Trophoblast cell (in vitro differentiated cells and primary cell): ENCODE results near the gene ABL2.
"Not testable (repeated sequence)": the region's sequence is repeated elsewhere in the genome, so short reads cannot be mapped to it uniquely, and the experiment has no call there.

Source experiments
- DNase-seq, 2 donors: peaks; one replicate each; pipeline ENCODE4 v3.0.0-alpha.2; 2016
- H2AFZ ChIP-seq: 2 replicates; pipeline ENCODE4 v1.6.1; 2013; ENCODE audit warnings: low read length, moderate library complexity, mild to moderate bottlenecking; ENCODE audit not compliant: insufficient read depth, poor library complexity
- H2AK5ac ChIP-seq: 2 replicates; pipeline ENCODE4 v1.6.1; 2013; ENCODE audit warnings: mild to moderate bottlenecking, low read length
- H2BK120ac ChIP-seq: 2 replicates; pipeline ENCODE4 v1.6.1; 2013; ENCODE audit warnings: low read length, mild to moderate bottlenecking, moderate library complexity; ENCODE audit not compliant: insufficient read depth, poor library complexity
- H2BK12ac ChIP-seq: 2 replicates; pipeline ENCODE4 v1.6.1; 2013; ENCODE audit warnings: mild to moderate bottlenecking, low read length, moderate library complexity
- H2BK5ac ChIP-seq: 2 replicates; pipeline ENCODE4 v1.6.1; 2013; ENCODE audit warnings: low read length, low read depth, moderate library complexity, mild to moderate bottlenecking; ENCODE audit not compliant: poor library complexity
- H3K14ac ChIP-seq: 2 replicates; pipeline ENCODE4 v1.6.1; 2013; ENCODE audit warnings: mild to moderate bottlenecking, low read length
- H3K18ac ChIP-seq: 2 replicates; pipeline ENCODE4 v1.6.1; 2013; ENCODE audit warnings: mild to moderate bottlenecking, low read length
- H3K23ac ChIP-seq: 2 replicates; pipeline ENCODE4 v1.6.1; 2013; ENCODE audit warnings: low read length
- H3K27ac ChIP-seq: 2 replicates; pipeline ENCODE4 v1.5.1; 2013; ENCODE audit warnings: low read depth, mild to moderate bottlenecking, inconsistent platforms, low read length, moderate library complexity
- H3K27me3 ChIP-seq: 2 replicates; pipeline ENCODE4 v1.6.1; 2013; ENCODE audit warnings: inconsistent platforms, mild to moderate bottlenecking, low read length, moderate library complexity; ENCODE audit not compliant: insufficient read depth
- H3K36me3 ChIP-seq, 2 experiments: 1 replicate in 1 of 2; 2 replicates in 1 of 2; pipeline ENCODE4 v1.6.1; 2013; ENCODE audit warnings: low read length in 2 of 2, mild to moderate bottlenecking in 2 of 2, moderate library complexity in 1 of 2; ENCODE audit not compliant: insufficient read depth in 2 of 2, control insufficient read depth in 1 of 2
- H3K4ac ChIP-seq: 2 replicates; pipeline ENCODE4 v1.6.1; 2013; ENCODE audit warnings: low read depth, mild to moderate bottlenecking, low read length, moderate library complexity
- H3K4me1 ChIP-seq, 2 experiments: 1 replicate in 1 of 2; 2 replicates in 1 of 2; pipeline ENCODE4 v1.6.1; 2013; ENCODE audit warnings: low read length in 2 of 2, mild to moderate bottlenecking in 2 of 2, moderate library complexity in 1 of 2; ENCODE audit not compliant: insufficient read depth in 2 of 2, control insufficient read depth in 1 of 2
- H3K4me2 ChIP-seq: 2 replicates; pipeline ENCODE4 v1.6.1; 2013; ENCODE audit warnings: inconsistent platforms, mild to moderate bottlenecking, low read length, moderate library complexity
- H3K4me3 ChIP-seq: 2 replicates; pipeline ENCODE4 v1.5.1; 2013; ENCODE audit warnings: mild to moderate bottlenecking, low read depth, low read length, inconsistent platforms
- H3K79me1 ChIP-seq: one replicate; pipeline ENCODE4 v1.6.1; 2013; ENCODE audit warnings: low read length
- H3K79me2 ChIP-seq: 2 replicates; pipeline ENCODE4 v1.6.1; 2013; ENCODE audit warnings: low read length, mild to moderate bottlenecking; ENCODE audit not compliant: control insufficient read depth, insufficient read depth, poor library complexity
- H3K9ac ChIP-seq: 2 replicates; pipeline ENCODE4 v1.6.1; 2013; ENCODE audit warnings: mild to moderate bottlenecking, low read length
- H3K9me3 ChIP-seq: 2 replicates; pipeline ENCODE4 v1.6.1; 2013; ENCODE audit warnings: low read depth, mild to moderate bottlenecking, control low read depth, inconsistent platforms, low read length; ENCODE audit not compliant: insufficient read depth
- H4K12ac ChIP-seq: 2 replicates; pipeline ENCODE4 v1.6.1; 2013; ENCODE audit warnings: low read depth, mild to moderate bottlenecking, low read length, moderate library complexity
- H4K8ac ChIP-seq: 2 replicates; pipeline ENCODE4 v1.6.1; 2013; ENCODE audit warnings: low read depth, mild to moderate bottlenecking, low read length, moderate library complexity
- H4K91ac ChIP-seq: one replicate; pipeline ENCODE4 v1.6.1; 2013; ENCODE audit warnings: low read depth, mild to moderate bottlenecking, low read length, moderate library complexity
- WGBS: extraction: QIAGEN DNeasy Blood & Tissue Kit; methylation state at CpG from one replicate; pipeline ENCODE4 v1.1.7; 2013; ENCODE audit warnings: missing lambda C conversion rate; ENCODE audit not compliant: insufficient read length, insufficient coverage; ENCODE audit errors: extremely low coverage; 5-methylcytosine and 5-hydroxymethylcytosine counted together

ABL2 gene

GRCh38 chr1:179177615-179178014 lies 51.9 kb downstream of the ABL2 start:
- H2AFZ ChIP-seq, result no peak overlapping the region
- no peaks in the 10 kb centered on the region for H3K9me3 ChIP-seq
- H2BK12ac ChIP-seq, result no peak overlapping the region
- no peaks in the 10 kb centered on the region for H3K27me3 ChIP-seq
- H2AK5ac ChIP-seq, result no peak overlapping the region
- no peak overlapping the region for H4K12ac ChIP-seq
- H4K91ac ChIP-seq, result no peak overlapping the region
- DNase-seq, result no peak
- no peak overlapping the region for H3K4me2 ChIP-seq
- H3K36me3 ChIP-seq, result no peaks in the 10 kb centered on the region
- no CpG with 5 or more reads among the region's 2 CpGs for WGBS
- no peak overlapping the region for H3K18ac ChIP-seq
- H3K23ac ChIP-seq, result no peak overlapping the region
- no peak overlapping the region for H3K27ac ChIP-seq
- H2BK5ac ChIP-seq, result no peak overlapping the region
- H3K9ac ChIP-seq, result no peak overlapping the region
- H3K4me3 ChIP-seq, result no peak overlapping the region
- H3K79me2 ChIP-seq, result no peaks in the 10 kb centered on the region
- H4K8ac ChIP-seq, result no peak overlapping the region
- peaks cover 4 to 5% of the 10 kb centered on the region in 2 experiments for H3K4me1 ChIP-seq
- no peaks in the 10 kb centered on the region for H3K79me1 ChIP-seq
- no peak overlapping the region for H2BK120ac ChIP-seq
- H3K4ac ChIP-seq, result no peak overlapping the region
- H3K14ac ChIP-seq, result no peak overlapping the region

GRCh38 chr1:179177182-179177581 lies 52.3 kb downstream of the ABL2 start:
- Histone ChIP-seq H4K12ac (peak overlapping the region; percentile 43), H2BK120ac (no peak overlapping the region), H4K8ac (no peak overlapping the region), H3K79me1 (no peaks in the 10 kb centered on the region), H3K4me3 (no peak overlapping the region), H3K4me2 (no peak overlapping the region), H2BK12ac (peak overlapping the region; percentile 80), H3K9me3 (no peaks in the 10 kb centered on the region), H3K23ac (no peak overlapping the region), H2AFZ (no peak overlapping the region), H3K14ac (no peak overlapping the region), H4K91ac (no peak overlapping the region), H3K27ac (no peak overlapping the region), H3K4me1 (peaks cover 4 to 5% of the 10 kb centered on the region in 2 experiments), H2AK5ac (no peak overlapping the region), H2BK5ac (no peak overlapping the region), H3K9ac (no peak overlapping the region), H3K79me2 (no peaks in the 10 kb centered on the region), H3K27me3 (no peaks in the 10 kb centered on the region), H3K36me3 (no peaks in the 10 kb centered on the region), H3K4ac (no peak overlapping the region), H3K18ac (peak overlapping the region; percentile 53)
- no peak for DNase-seq
- WGBS, result no CpG with 5 or more reads among the region's 2 CpGs

- Histone ChIP-seq H3K79me2 (no peaks in the 10 kb centered on the region), H3K27me3 (no peaks in the 10 kb centered on the region), H3K23ac (no peak overlapping the region), H4K91ac (no peak overlapping the region), H3K79me1 (no peaks in the 10 kb centered on the region), H2BK120ac (peak overlapping the region; percentile 72), H3K4me2 (no peak overlapping the region), H3K9ac (no peak overlapping the region), H3K18ac (peak overlapping the region; percentile 23), H4K12ac (no peak overlapping the region), H3K14ac (peak overlapping the region; percentile 70), H3K9me3 (no peaks in the 10 kb centered on the region), H3K4ac (no peak overlapping the region), H4K8ac (peak overlapping the region; percentile 16), H3K4me1 (peaks cover 4 to 5% of the 10 kb centered on the region in 2 experiments), H2BK5ac (peak overlapping the region; percentile 89), H2BK12ac (peak overlapping the region; percentile 95), H2AK5ac (peak overlapping the region; percentile 64), H2AFZ (no peak overlapping the region), H3K4me3 (no peak overlapping the region), H3K27ac (peak overlapping the region; percentile 85), H3K36me3 (no peaks in the 10 kb centered on the region)
- WGBS, result no CpG with 5 or more reads among the region's 2 CpGs
- DNase-seq, result peak in 1 of 2 donors; percentile 37
These were observed 54.3 kb downstream of the ABL2 start for GRCh38 chr1:179175011-179175841.

GRCh38 chr1:179170468-179170770 lies 59.1 kb downstream of the ABL2 start:
- H3K23ac ChIP-seq, H3K4me3 ChIP-seq, H3K9ac ChIP-seq, H3K18ac ChIP-seq, H3K14ac ChIP-seq, H3K27me3 ChIP-seq, H3K9me3 ChIP-seq, H4K91ac ChIP-seq, H3K4me2 ChIP-seq, DNase-seq, H2BK12ac ChIP-seq, H2BK5ac ChIP-seq, H4K12ac ChIP-seq, H3K4ac ChIP-seq, H3K79me2 ChIP-seq, H3K27ac ChIP-seq, H2AK5ac ChIP-seq, H3K79me1 ChIP-seq, H3K4me1 ChIP-seq, H3K36me3 ChIP-seq, H4K8ac ChIP-seq, H2AFZ ChIP-seq, H2BK120ac ChIP-seq: not testable (repeated sequence)
- WGBS, result no CpG with 5 or more reads among the region's 10 CpGs
